Smooth muscle cell (in vitro differentiated cells): Measurements from ENCODE around the gene TRMT13. TPM values are rescaled to one million over a fixed set of nuclear protein-coding genes. Genes with fewer than 3 reads are reported as not detected.

ENCODE experiments used
- DNase-seq: peaks from one replicate; lab custom pipeline; 2025; ENCODE audit not compliant: unreplicated experiment; lab: John Stamatoyannopoulos, UW
- H2AFZ ChIP-seq: fragments of 200-600 bp; sonication (generic); 2 replicates; pipeline ENCODE4 v1.6.0; 2016; ENCODE audit warnings: antibody characterized with exemption, low read depth, mild to moderate bottlenecking
- H3F3A ChIP-seq: fragments of 200-600 bp; sonication (generic); 2 replicates; pipeline ENCODE4 v1.6.0; 2017; ENCODE audit warnings: antibody characterized with exemption, low read depth
- H3K27ac ChIP-seq: fragments of 200-600 bp; sonication (generic); 2 replicates; pipeline ENCODE4 v1.5.1; 2016; ENCODE audit warnings: low read depth, mild to moderate bottlenecking
- H3K27me3 ChIP-seq: fragments of 200-600 bp; sonication (generic); 2 replicates; pipeline ENCODE4 v1.6.1; 2016; ENCODE audit warnings: low read depth, mild to moderate bottlenecking
- H3K36me3 ChIP-seq: fragments of 200-600 bp; sonication (generic); 2 replicates; pipeline ENCODE4 v1.5.1; 2016; ENCODE audit warnings: low read depth
- H3K4me1 ChIP-seq: fragments of 200-600 bp; sonication (generic); 2 replicates; pipeline ENCODE4 v1.5.1; 2016; ENCODE audit warnings: low read depth
- H3K4me2 ChIP-seq: fragments of 200-600 bp; sonication (generic); 2 replicates; pipeline ENCODE4 v1.6.0; 2016; ENCODE audit warnings: mild to moderate bottlenecking
- H3K4me3 ChIP-seq: fragments of 200-600 bp; sonication (generic); 2 replicates; pipeline ENCODE4 v1.5.1; 2016; ENCODE audit warnings: mild to moderate bottlenecking
- H3K79me2 ChIP-seq: fragments of 200-600 bp; sonication (generic); 2 replicates; pipeline ENCODE4 v1.6.0; 2016; ENCODE audit warnings: low read depth, mild to moderate bottlenecking
- H3K9ac ChIP-seq: fragments of 200-600 bp; sonication (generic); 2 replicates; pipeline ENCODE4 v1.6.0; 2016; ENCODE audit warnings: low read depth
- H3K9me3 ChIP-seq: fragments of 200-600 bp; sonication (generic); replicated peaks from 2 replicates; pipeline ENCODE4 v1.5.1; 2016; ENCODE audit warnings: low read depth
- H4K20me1 ChIP-seq: fragments of 200-600 bp; sonication (generic); 2 replicates; pipeline ENCODE4 v1.6.0; 2016; ENCODE audit warnings: low read depth
- WGBS: methylation state at CpG from one replicate; pipeline ENCODE4 v1.1.7; 2016; ENCODE audit warnings: low lambda C conversion rate; 5-methylcytosine and 5-hydroxymethylcytosine counted together
- polyA plus RNA-seq: library from polyadenylated mRNA; unstranded; fragments of >200 nt; fragmentation: Nextera tagmentation; extraction: Ambion mirVana; gene quantifications from 2 replicates; pipeline ENCODE4 v1.2.1, GENCODE V29; 2016
- total RNA-seq: library from RNA; depleted of rRNA; stranded (reverse); fragments of >200 nt; gene quantifications from 2 replicates; pipeline ENCODE4 v1.2.3, GENCODE V29; 2014
- TF ChIP-seq, protein P1 (sequence below): fragments of 200-600 bp; sonication (generic); IDR thresholded peaks from 2 replicates; pipeline ENCODE4 v1.5.1; 2017; ENCODE audit warnings: borderline replicate concordance, mild to moderate bottlenecking, antibody characterized with exemption; ENCODE audit not compliant: insufficient read depth, poor library complexity, severe bottlenecking

Gene TRMT13
- total and polyA plus RNA-seq, 2 experiments from 2014 or later = 6.2 to 15.7 TPM

DNA sequence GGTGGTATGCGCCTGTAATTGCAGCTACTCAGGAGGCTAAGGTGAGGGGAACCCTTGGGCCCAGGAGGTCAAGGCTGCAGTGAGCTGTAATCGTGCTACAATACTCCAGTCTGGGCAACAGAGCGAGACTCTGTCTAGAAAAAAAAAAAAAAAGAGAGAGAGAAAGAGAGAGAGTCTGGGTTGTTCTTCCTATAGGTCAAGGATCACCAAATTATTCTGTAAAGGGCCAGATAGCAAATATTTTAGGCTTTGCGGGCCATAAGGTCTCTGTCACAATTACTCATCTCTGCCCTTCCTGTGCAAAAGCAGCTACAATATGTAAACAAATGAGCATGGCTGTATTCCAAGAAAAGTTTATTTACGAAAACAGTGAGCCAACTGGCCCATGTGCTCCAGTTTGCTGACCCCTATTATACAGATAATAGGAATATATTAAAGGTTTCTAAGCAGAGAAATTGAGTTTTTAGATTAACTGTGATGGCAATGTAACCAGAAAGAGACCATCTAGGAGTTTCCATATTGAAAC, 2.3 kb upstream of the TRMT13 start:
- no peaks in the 10 kb centered on the region for H3F3A ChIP-seq
- no peak overlapping the region for H3K27ac ChIP-seq
- no peaks in the 10 kb centered on the region for H3K9me3 ChIP-seq
- 84% methylated on average over 5 of the region's 5 CpGs for WGBS
- H3K4me3 ChIP-seq = no peak overlapping the region
- H3K4me1 ChIP-seq = peaks cover 17% of the 10 kb centered on the region
- TF ChIP-seq, protein P1, sequence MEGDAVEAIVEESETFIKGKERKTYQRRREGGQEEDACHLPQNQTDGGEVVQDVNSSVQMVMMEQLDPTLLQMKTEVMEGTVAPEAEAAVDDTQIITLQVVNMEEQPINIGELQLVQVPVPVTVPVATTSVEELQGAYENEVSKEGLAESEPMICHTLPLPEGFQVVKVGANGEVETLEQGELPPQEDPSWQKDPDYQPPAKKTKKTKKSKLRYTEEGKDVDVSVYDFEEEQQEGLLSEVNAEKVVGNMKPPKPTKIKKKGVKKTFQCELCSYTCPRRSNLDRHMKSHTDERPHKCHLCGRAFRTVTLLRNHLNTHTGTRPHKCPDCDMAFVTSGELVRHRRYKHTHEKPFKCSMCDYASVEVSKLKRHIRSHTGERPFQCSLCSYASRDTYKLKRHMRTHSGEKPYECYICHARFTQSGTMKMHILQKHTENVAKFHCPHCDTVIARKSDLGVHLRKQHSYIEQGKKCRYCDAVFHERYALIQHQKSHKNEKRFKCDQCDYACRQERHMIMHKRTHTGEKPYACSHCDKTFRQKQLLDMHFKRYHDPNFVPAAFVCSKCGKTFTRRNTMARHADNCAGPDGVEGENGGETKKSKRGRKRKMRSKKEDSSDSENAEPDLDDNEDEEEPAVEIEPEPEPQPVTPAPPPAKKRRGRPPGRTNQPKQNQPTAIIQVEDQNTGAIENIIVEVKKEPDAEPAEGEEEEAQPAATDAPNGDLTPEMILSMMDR = no peak
- no peak overlapping the region for H2AFZ ChIP-seq
- H3K4me2 ChIP-seq = no peak overlapping the region
- H3K9ac ChIP-seq = no peak overlapping the region
- peaks cover 31% of the 10 kb centered on the region for H3K79me2 ChIP-seq
- no peak for DNase-seq
- H3K36me3 ChIP-seq = no peaks in the 10 kb centered on the region
- H4K20me1 ChIP-seq = no peaks in the 10 kb centered on the region
- no peaks in the 10 kb centered on the region for H3K27me3 ChIP-seq

- TF ChIP-seq, protein P1 = no peak
- H3K9ac ChIP-seq = no peak overlapping the region
- peaks cover 31% of the 10 kb centered on the region for H3K79me2 ChIP-seq
- DNase-seq = no peak
- H3K9me3 ChIP-seq = no peaks in the 10 kb centered on the region
- H3K36me3 ChIP-seq = no peaks in the 10 kb centered on the region
- H3F3A ChIP-seq = no peaks in the 10 kb centered on the region
- H3K4me3 ChIP-seq = peak overlapping the region; percentile 96
- peak overlapping the region; percentile 97 for H3K4me2 ChIP-seq
- H2AFZ ChIP-seq = peak overlapping the region; percentile 96
- H3K27me3 ChIP-seq = no peaks in the 10 kb centered on the region
- WGBS = 82% methylated on average over 8 of the region's 8 CpGs
- H3K27ac ChIP-seq = no peak overlapping the region
- H4K20me1 ChIP-seq = no peaks in the 10 kb centered on the region
- H3K4me1 ChIP-seq = peaks cover 17% of the 10 kb centered on the region
Observed at GRCh38 chr1:100131623-100132022, 1.3 kb upstream of the TRMT13 start.

- Histone ChIP-seq H4K20me1 (no peaks in the 10 kb centered on the region), H3F3A (no peaks in the 10 kb centered on the region), H3K4me2 (no peak overlapping the region), H3K27me3 (no peaks in the 10 kb centered on the region), H3K79me2 (peaks cover 31% of the 10 kb centered on the region), H3K4me3 (no peak overlapping the region), H3K36me3 (peaks cover 8% of the 10 kb centered on the region), H3K4me1 (peaks cover 17% of the 10 kb centered on the region), H2AFZ (no peak overlapping the region), H3K9ac (no peak overlapping the region), H3K9me3 (no peaks in the 10 kb centered on the region), H3K27ac (no peak overlapping the region)
- DNase-seq = no peak
- TF ChIP-seq, protein P1 = no peak
- WGBS = 86% methylated on average over 3 of the region's 3 CpGs
Observed at GRCh38 chr1:100134872-100135271, 1.9 kb downstream of the TRMT13 start.

- TF ChIP-seq, protein P1 = no peak
- H3K4me2 ChIP-seq = no peak overlapping the region
- no peaks in the 10 kb centered on the region for H3K27me3 ChIP-seq
- H3K4me1 ChIP-seq = peaks cover 10% of the 10 kb centered on the region
- WGBS = 97% methylated on average over 2 of the region's 2 CpGs
- peaks cover 23% of the 10 kb centered on the region for H3K36me3 ChIP-seq
- H3K4me3 ChIP-seq = no peak overlapping the region
- DNase-seq = no peak
- H2AFZ ChIP-seq = no peak overlapping the region
- no peaks in the 10 kb centered on the region for H3F3A ChIP-seq
- H3K79me2 ChIP-seq = peaks cover 17% of the 10 kb centered on the region
- H4K20me1 ChIP-seq = no peaks in the 10 kb centered on the region
- H3K27ac ChIP-seq = no peak overlapping the region
- no peaks in the 10 kb centered on the region for H3K9me3 ChIP-seq
- no peak overlapping the region for H3K9ac ChIP-seq
Observed at GRCh38 chr1:100137602-100138001, 4.6 kb downstream of the TRMT13 start.
